ENCODE data around the gene ZDHHC11B. TPM values are rescaled to one million over a fixed set of nuclear protein-coding genes. Genes with fewer than 3 reads are reported as not detected.

The ZDHHC11B gene
- total RNA-seq, 1 donor from 2014 or later: 8.0 TPM

GRCh38 chr5:664343-664993 is 120.1 kb downstream of the ZDHHC11B start:
- intact Hi-C loops (cut with DNase I): no loop called here
- Histone ChIP-seq H3K4me3 (no peak overlapping the region), H3K36me3 (peaks cover 19% of the 10 kb centered on the region), H3K27ac (no peak overlapping the region), H3K27me3 (no peaks in the 10 kb centered on the region), H3K4me1 (no peaks in the 10 kb centered on the region), H3K9me3 (no peaks in the 10 kb centered on the region)
- ATAC-seq (no peak), DNase-seq (no peak)
- no peak for TF ChIP-seq CTCF (IDR thresholded peaks at IDR 0.05)

- TF ChIP-seq CTCF (IDR thresholded peaks at IDR 0.05): no peak
- H3K27ac ChIP-seq: no peak overlapping the region
- no peaks in the 10 kb centered on the region for H3K9me3 ChIP-seq
- H3K36me3 ChIP-seq: peaks cover 19% of the 10 kb centered on the region
- no peaks in the 10 kb centered on the region for H3K4me1 ChIP-seq
- no peak overlapping the region for H3K4me3 ChIP-seq
- peak; percentile 9 for ATAC-seq
- DNase-seq: no peak
- intact Hi-C loops (cut with DNase I): no loop called here
- no peaks in the 10 kb centered on the region for H3K27me3 ChIP-seq
Observed at GRCh38 chr5:663436-664342, 120.8 kb downstream of the ZDHHC11B start.

GRCh38 chr5:662751-663435 is 121.6 kb downstream of the ZDHHC11B start:
- Histone ChIP-seq H3K27ac (no peak overlapping the region), H3K4me3 (no peak overlapping the region), H3K27me3 (no peaks in the 10 kb centered on the region), H3K36me3 (peaks cover 23% of the 10 kb centered on the region), H3K4me1 (no peaks in the 10 kb centered on the region), H3K9me3 (no peaks in the 10 kb centered on the region)
- no peak for TF ChIP-seq CTCF (IDR thresholded peaks at IDR 0.05)
- ATAC-seq: no peak
- no peak for DNase-seq
- intact Hi-C loops (cut with DNase I): no loop called here

DNA sequence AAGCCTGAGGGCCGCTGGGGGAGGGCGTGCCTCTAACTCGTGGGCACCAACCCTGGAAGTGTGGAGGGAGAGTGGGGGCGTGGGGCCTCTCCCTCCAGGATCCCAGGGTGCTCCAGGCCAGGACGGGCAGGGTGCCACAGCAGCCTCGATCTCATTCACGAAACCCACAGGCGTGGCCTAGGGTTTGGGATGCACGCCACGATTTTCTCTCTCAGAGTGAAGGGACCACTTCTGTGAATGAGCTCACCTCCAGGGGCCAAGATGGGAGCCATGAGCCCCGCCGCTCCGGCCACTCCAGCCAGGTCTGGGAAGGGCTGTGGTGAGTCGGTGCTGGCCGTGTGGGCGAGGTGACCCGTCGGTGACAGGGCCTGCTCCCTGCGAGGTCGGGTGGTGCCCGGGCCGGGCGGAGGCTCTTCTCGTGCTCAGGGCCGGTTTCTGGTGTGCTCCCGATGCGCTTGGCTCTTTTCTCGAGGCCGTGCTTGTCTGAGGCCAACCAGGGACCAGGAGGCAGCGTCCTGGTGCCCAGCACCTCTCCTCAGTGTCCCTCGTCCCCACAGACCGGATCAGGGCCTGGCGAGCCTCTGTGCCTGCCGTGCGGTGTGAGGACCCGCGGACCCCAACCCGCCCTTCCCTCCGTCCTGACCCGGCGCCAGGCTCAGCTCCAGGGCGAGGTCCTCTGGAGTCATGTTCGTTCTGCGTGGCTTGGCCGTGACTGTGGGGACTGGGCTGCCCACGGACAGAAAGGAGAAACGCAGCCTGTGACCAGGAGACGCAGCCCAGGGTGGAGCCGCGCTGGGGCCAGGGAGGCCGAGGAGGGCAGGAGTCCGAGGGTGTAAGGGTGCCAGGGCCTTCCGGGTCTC is 122.4 kb downstream of the ZDHHC11B start:
- TF ChIP-seq CTCF (IDR thresholded peaks at IDR 0.05): no peak
- H3K36me3 ChIP-seq: peaks cover 28% of the 10 kb centered on the region
- no peak for ATAC-seq
- H3K4me1 ChIP-seq: no peaks in the 10 kb centered on the region
- no peak overlapping the region for H3K4me3 ChIP-seq
- intact Hi-C loops (cut with DNase I): no loop called here
- H3K27ac ChIP-seq: no peak overlapping the region
- no peaks in the 10 kb centered on the region for H3K9me3 ChIP-seq
- DNase-seq: no peak
- H3K27me3 ChIP-seq: no peaks in the 10 kb centered on the region

- no peak for ATAC-seq
- peaks cover 28% of the 10 kb centered on the region for H3K36me3 ChIP-seq
Observed at GRCh38 chr5:660491-661030, 124.0 kb downstream of the ZDHHC11B start.

More at GRCh38 chr5:660491-661030, 124.0 kb downstream of the ZDHHC11B start:
- Histone ChIP-seq H3K27ac (no peak overlapping the region), H3K9me3 (no peaks in the 10 kb centered on the region), H3K27me3 (no peaks in the 10 kb centered on the region), H3K4me1 (no peaks in the 10 kb centered on the region), H3K4me3 (no peak overlapping the region)
- DNase-seq: no peak
- intact Hi-C loops (cut with DNase I): no loop called here
- TF ChIP-seq CTCF (IDR thresholded peaks at IDR 0.05): no peak

Data from upper lobe of right lung (tissue), 1 donor.